SK-N-SH (cell line): ENCODE data around the gene YBX1.

Experiments used
- CHD2 ChIP-seq: fragments of 150-350 bp; IDR thresholded peaks from 2 replicates; pipeline ENCODE4 v1.6.1; 2018; ENCODE audit warnings: low read length; ENCODE audit not compliant: partially characterized antibody
- CTCF ChIP-seq: fragments of 200-600 bp; sonication (generic); IDR thresholded peaks from 2 replicates; pipeline ENCODE4 v1.6.1; 2017; ENCODE audit warnings: antibody characterized with exemption, mild to moderate bottlenecking, moderate library complexity
- EP300 ChIP-seq, 2 experiments: IDR thresholded peaks; 2 replicates each; pipeline versions ENCODE4 v1.4.0 to v1.6.1; 2012; ENCODE audit warnings: borderline replicate concordance in 1 of 2, low read depth in 1 of 2, low read length in 1 of 2
- EZH2phosphoT487 ChIP-seq: fragments of 200-600 bp; sonication (generic); IDR thresholded peaks from 2 replicates; pipeline ENCODE4 v1.6.1; 2017; ENCODE audit warnings: low read depth, mixed run types, mild to moderate bottlenecking, antibody characterized with exemption, moderate library complexity, borderline replicate concordance
- GABPA ChIP-seq: IDR thresholded peaks from 2 replicates; pipeline ENCODE4 v1.4.0; 2012; ENCODE audit warnings: low read depth, mild to moderate bottlenecking
- POLR2AphosphoS5 ChIP-seq: IDR thresholded peaks from 2 replicates; pipeline ENCODE4 v1.6.1; 2012; ENCODE audit warnings: low read depth, low read length
- RAD21 ChIP-seq: IDR thresholded peaks from 2 replicates; pipeline ENCODE4 v1.6.1; 2012; ENCODE audit warnings: mild to moderate bottlenecking, low read length
- RFX5 ChIP-seq: IDR thresholded peaks from 2 replicates; pipeline ENCODE4 v1.6.1; 2012; ENCODE audit warnings: mild to moderate bottlenecking, improper control_type of control experiment, low read length
- SIN3A ChIP-seq: IDR thresholded peaks from 2 replicates; pipeline ENCODE4 v1.6.1; 2012; ENCODE audit warnings: low read depth, mild to moderate bottlenecking, low read length, moderate library complexity, borderline replicate concordance

DNA sequence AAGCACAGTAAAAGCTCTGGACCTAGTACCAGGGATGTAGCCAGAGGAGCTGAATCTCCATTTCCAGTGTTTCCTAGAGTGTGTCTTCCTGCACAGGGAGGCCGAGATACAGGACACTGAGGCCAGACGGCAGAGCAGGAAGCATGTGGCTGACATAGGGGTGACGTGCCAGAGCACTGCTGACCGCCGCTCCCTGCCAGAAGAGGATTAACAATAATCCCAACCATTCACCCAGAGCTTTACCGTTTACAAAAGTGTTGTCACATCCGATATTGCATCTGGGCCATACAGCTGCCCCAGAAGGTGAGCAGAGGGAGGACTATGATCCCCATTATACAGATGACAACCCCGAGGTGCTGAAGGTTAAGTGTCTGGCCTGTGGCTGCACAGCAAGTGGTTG lies 63.6 kb downstream of the YBX1 start:
- TF ChIP-seq CTCF (no peak), GABPA (no peak), EP300 (IDR thresholded peaks at IDR 0.05; ENCODE audit: borderline replicate concordance in 1 of 2, low read depth in 1 of 2, low read length in 1 of 2) (no peak), RFX5 (no peak), POLR2AphosphoS5 (no peak), SIN3A (no peak), EZH2phosphoT487 (no peak), CHD2 (no peak), RAD21 (no peak)
